Endothelial cell of umbilical vein (primary cell): Measurements from ENCODE around the gene NR2E1.

Experiments used
- CTCF ChIP-seq, 2 donors: IDR thresholded peaks; 1 replicate in 1 of 2; 2 replicates in 1 of 2; pipeline ENCODE4 v1.5.1; 2011; ENCODE audit warnings: low read length in 2 of 2, mild to moderate bottlenecking in 2 of 2, moderate library complexity in 2 of 2, control low read depth in 1 of 2, inconsistent platforms in 1 of 2, low read depth in 1 of 2; ENCODE audit not compliant: insufficient read depth in 1 of 2; ENCODE audit errors: extremely low read depth in 1 of 2
- GATA2 ChIP-seq: IDR thresholded peaks from 2 replicates; pipeline ENCODE4 v1.7.0; 2011; ENCODE audit warnings: low read depth, mild to moderate bottlenecking, moderate library complexity, mixed read lengths, low read length; ENCODE audit not compliant: insufficient read length, insufficient read depth
- MYC ChIP-seq: IDR thresholded peaks from one replicate; pipeline ENCODE4 v1.6.1; 2011; ENCODE audit warnings: mild to moderate bottlenecking, low read depth, low read length
- POLR2A ChIP-seq: IDR thresholded peaks from 2 replicates; pipeline ENCODE4 v1.6.1; 2012; ENCODE audit warnings: low read depth, mild to moderate bottlenecking, control low read depth, low read length

DNA sequence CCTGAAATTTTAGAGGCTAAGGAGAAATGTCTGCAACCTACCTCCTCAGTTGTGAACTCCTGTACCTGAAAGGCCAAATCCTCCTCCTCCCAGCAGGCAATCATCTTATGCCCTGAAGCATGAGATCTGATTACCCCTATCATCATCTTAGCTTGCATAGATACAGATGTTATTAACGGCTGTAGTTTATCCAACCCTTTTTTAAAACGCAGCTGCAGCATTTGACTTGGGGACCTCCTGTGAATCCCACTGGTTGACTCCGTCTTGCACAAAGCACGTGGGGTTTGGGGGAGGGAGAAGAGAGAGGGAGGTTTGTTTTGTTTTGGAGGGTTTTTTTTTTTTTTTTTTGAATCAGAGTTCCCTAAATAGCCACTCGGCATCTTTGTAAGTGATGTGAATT, 5.8 kb upstream of the NR2E1 start:
- TF ChIP-seq CTCF (IDR thresholded peaks at IDR 0.05; ENCODE audit: extremely low read depth in 1 of 2, insufficient read depth in 1 of 2, low read depth in 1 of 2, low read length in 2 of 2) (no peak), POLR2A (no peak), MYC (no peak), GATA2 (no peak)
